ENCODE measurements around the gene SMAD7. TPM values are rescaled to one million over a fixed set of nuclear protein-coding genes. Genes with fewer than 3 reads are reported as not detected.
A peak's percentile ranks its signal among the peaks of the same experiment; 100 is the strongest.

Gene SMAD7
- total and polyA plus RNA-seq, 7 experiments from 2014 or later = 5.3 to 79.4 (median 21.4) TPM

DNA sequence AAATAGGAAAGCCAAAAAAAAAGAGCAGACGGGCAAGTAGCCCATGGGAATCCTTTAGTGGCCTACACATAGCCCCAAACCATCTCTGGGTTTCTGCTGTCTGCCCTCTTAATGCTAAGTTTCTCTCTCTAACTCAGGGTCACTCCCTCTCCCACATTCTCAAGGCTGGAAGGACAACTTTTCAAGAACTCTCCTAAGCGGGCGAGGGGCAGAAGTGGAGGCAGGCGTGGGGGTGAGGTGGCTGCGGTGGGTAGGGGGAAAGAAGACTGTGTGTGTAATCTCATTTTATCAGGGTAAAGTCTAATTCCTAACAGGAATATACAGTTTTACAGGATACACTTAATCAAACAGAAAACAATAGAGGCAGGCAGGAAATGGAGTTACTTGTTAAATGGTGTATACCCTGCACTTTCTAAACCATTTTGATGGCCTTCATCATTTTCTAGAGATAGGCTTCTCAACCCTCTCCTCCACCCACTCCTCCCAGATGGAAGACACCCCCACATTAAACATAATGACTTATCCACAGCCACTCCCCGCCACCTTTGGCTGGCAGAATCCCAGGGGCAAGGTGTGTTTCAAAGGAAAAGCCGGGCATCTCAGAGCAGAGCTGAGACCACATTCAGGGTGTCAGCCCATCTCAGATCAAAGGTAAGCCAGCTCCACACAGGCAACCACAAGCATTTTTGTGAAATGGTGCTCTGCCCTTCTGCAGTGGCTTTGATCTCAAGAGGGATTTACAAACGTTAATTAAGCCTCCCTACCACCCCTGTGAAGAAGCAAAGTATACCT is 6.8 kb downstream of the SMAD7 start:
- Mint-ChIP-seq H3K4me1 (peaks cover 68 to 95% (median 91%) of the 10 kb centered on the region in 7 donors), H3K4me3 (peak overlapping the region; percentile 40 to 87 (median 70)), H3K9me3 (no peaks in the 10 kb centered on the region), H3K27ac (peak overlapping the region; percentile 3 to 98 (median 66)), H3K27me3 (no peaks in the 10 kb centered on the region), H3K36me3 (peaks cover 0 to 71% (median 5%) of the 10 kb centered on the region in 5 donors)
- intact Hi-C loops (cut with micrococcal nuclease) = loop anchor here (5.0 to 10.0 kb wide), 5 partner anchors 267 to 1341 kb away; partner anchors contain the start of genes ACAA2 (in 2 of the 2), CXXC1 (in 1 of the 2) and MBD1 (in 1 of the 2)
- no peak for ATAC-seq
- CTCF ChIA-PET = interaction anchor here (0.6 kb wide), 1 partner anchor 9 kb away, joined by 3 read pairs; no protein-coding TSS in a partner anchor
- Histone ChIP-seq H3K27ac (ENCODE audit: low read depth, low read length) (no peak overlapping the region), H3K36me3 (ENCODE audit: control insufficient read depth in 2 of 3, insufficient read depth in 3 of 3, low read length in 3 of 3) (no peaks in the 10 kb centered on the region), H3K27me3 (ENCODE audit: control insufficient read depth in 2 of 2, insufficient read depth in 2 of 2, low read length in 2 of 2) (no peaks in the 10 kb centered on the region), H3K4me3 (ENCODE audit: low read length) (peak overlapping the region; percentile 6), H3K4me1 (ENCODE audit: control insufficient read depth in 2 of 2, insufficient read depth in 2 of 2, low read length in 2 of 2) (peaks cover 82 to 90% of the 10 kb centered on the region in 2 donors), H3K9me3 (ENCODE audit: control insufficient read depth in 2 of 3, low read length in 3 of 3) (no peaks in the 10 kb centered on the region)
- POLR2A ChIA-PET = interaction anchor here (0.9 kb wide), 1 partner anchor 543 kb away, joined by 3 read pairs; the partner anchor contains the start of gene C18orf32
- peak in 4 of 9 donors; percentile 24 to 38 (median 32) for DNase-seq

DNA sequence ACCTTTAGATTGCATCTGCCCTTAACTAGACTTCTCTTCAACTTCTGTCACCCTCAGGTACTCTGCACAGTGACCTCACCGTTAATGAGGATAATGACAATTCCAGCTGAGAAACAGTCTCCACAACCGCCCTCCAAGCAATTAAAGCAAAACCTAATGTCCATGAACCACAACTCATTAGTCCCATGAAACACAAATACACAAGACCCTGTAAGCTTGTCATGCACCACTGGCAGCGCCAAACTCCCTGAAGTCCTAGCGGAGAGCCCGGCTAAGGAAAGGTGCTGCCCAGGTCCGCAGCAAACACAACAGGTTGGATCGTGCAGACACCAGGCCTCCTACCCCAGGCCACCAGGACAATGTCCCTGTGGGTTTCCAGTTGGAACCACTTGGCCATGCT is 7.4 kb downstream of the SMAD7 start:
- no peak overlapping the region for H3K4me3 ChIP-seq (ENCODE audit: low read length)
- intact Hi-C loops (cut with micrococcal nuclease) = loop anchor here (5.0 to 10.0 kb wide), 5 partner anchors 266 to 1341 kb away; partner anchors contain the start of genes ACAA2 (in 2 of the 2), CXXC1 (in 1 of the 2) and MBD1 (in 1 of the 2)
- CTCF ChIA-PET = interaction anchor here (0.6 kb wide), 1 partner anchor 9 kb away, joined by 3 read pairs; no protein-coding TSS in a partner anchor

DNA sequence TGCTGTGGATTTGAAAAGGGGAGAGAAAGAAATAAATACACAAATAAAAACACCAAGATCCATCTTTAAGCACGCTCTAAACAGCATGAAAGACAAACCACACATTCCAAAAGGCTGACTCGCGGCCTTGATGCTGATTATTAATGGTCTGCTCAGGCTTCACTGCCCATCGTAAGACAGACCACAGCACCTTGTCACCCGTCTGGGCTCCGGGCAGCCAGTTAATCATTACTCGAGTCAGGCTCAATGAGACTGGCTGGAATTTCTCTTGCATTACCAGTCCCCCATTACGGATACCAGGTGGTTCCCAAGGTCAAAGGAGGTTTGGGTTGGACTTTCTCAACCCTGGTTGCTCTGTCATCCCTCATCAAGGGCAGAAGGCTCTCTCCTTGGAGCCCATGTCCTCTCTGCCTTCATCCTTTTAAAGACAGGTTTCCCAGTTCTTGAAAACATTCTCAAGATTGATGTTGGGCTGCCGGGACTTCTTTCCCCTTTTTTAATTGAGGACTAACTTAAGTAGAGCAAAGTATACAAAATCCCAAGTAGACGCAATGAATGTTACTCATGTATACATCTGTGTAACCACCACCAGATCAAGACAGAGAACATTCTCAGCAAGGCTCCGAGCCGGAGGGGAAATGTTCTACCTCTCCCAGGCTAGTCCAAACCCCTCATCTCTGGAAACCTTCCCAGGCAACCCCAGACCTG is 8.1 kb downstream of the SMAD7 start:
- ATAC-seq (no peak), DNase-seq (no peak)
- peaks cover 63 to 100% (median 98%) of the 10 kb centered on the region in 7 donors for H3K4me1 Mint-ChIP-seq
- Histone ChIP-seq H3K27me3 (ENCODE audit: control insufficient read depth in 2 of 2, insufficient read depth in 2 of 2, low read length in 2 of 2) (no peaks in the 10 kb centered on the region), H3K27ac (ENCODE audit: low read depth, low read length) (no peak overlapping the region), H3K4me3 (ENCODE audit: low read length) (no peak overlapping the region), H3K4me1 (ENCODE audit: control insufficient read depth in 2 of 2, insufficient read depth in 2 of 2, low read length in 2 of 2) (peaks cover 80 to 95% of the 10 kb centered on the region in 2 donors), H3K36me3 (ENCODE audit: control insufficient read depth in 2 of 3, insufficient read depth in 3 of 3, low read length in 3 of 3) (no peaks in the 10 kb centered on the region), H3K9me3 (ENCODE audit: control insufficient read depth in 2 of 3, low read length in 3 of 3) (no peaks in the 10 kb centered on the region)
- ChIA-PET CTCF (no interaction called here), POLR2A (interaction anchor here (0.5 to 3.0 kb wide), 3 partner anchors 10 to 1338 kb away, joined by 3 to 41 read pairs (median 28); partner anchors contain the start of gene SMAD7)
- peaks cover 0 to 72% (median 5%) of the 10 kb centered on the region in 5 donors for H3K36me3 Mint-ChIP-seq
- intact Hi-C loops (cut with micrococcal nuclease) = loop anchor here (5.0 to 10.0 kb wide), 5 partner anchors 265 to 1342 kb away; partner anchors contain the start of genes ACAA2 (in 2 of the 2), CXXC1 (in 1 of the 2) and MBD1 (in 1 of the 2)
- H3K4me3 Mint-ChIP-seq = peak overlapping the region; percentile 20 to 88 (median 78)
- H3K9me3 Mint-ChIP-seq = no peaks in the 10 kb centered on the region
- H3K27me3 Mint-ChIP-seq = no peaks in the 10 kb centered on the region
- peak overlapping the region; percentile 53 to 98 (median 80) for H3K27ac Mint-ChIP-seq

More for the DNA sequence above, 7.4 kb downstream of the SMAD7 start:
- Mint-ChIP-seq H3K4me1 (peaks cover 68 to 100% (median 97%) of the 10 kb centered on the region in 7 donors), H3K9me3 (no peaks in the 10 kb centered on the region), H3K27me3 (no peaks in the 10 kb centered on the region), H3K27ac (peak overlapping the region; percentile 3 to 98 (median 53)), H3K36me3 (peaks cover 0 to 72% (median 5%) of the 10 kb centered on the region in 5 donors), H3K4me3 (peak overlapping the region in 9 of 10 donors; percentile 29 to 87 (median 70))
- no peaks in the 10 kb centered on the region for H3K36me3 ChIP-seq (ENCODE audit: control insufficient read depth in 2 of 3, insufficient read depth in 3 of 3, low read length in 3 of 3)
- DNase-seq (no peak), ATAC-seq (no peak)
- H3K9me3 ChIP-seq (ENCODE audit: control insufficient read depth in 2 of 3, low read length in 3 of 3) = no peaks in the 10 kb centered on the region
- POLR2A ChIA-PET = no interaction called here
- H3K27ac ChIP-seq (ENCODE audit: low read depth, low read length) = no peak overlapping the region
- H3K27me3 ChIP-seq (ENCODE audit: control insufficient read depth in 2 of 2, insufficient read depth in 2 of 2, low read length in 2 of 2) = no peaks in the 10 kb centered on the region
- peaks cover 86 to 95% of the 10 kb centered on the region in 2 donors for H3K4me1 ChIP-seq (ENCODE audit: control insufficient read depth in 2 of 2, insufficient read depth in 2 of 2, low read length in 2 of 2)

DNA sequence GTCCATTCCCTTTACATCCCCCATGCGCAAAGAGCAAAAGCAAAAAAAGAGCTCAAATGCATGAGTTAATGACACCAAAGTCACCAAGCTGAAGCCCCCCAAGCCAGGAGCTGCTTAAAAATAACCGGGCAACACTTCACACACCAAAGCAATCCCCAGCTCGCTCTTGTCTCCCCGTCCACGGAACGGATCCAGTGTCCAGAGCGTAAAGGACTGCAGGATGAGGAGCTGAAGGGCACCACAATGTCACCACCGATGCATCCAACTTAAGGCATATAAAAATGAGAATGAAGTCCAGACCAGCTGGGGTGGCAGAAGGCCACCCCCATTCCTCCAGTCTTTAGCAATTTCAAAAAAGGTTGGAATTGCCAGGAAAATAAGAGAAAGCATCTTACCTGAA is 8.7 kb downstream of the SMAD7 start:
- no peaks in the 10 kb centered on the region for H3K9me3 ChIP-seq (ENCODE audit: control insufficient read depth in 2 of 3, low read length in 3 of 3)
- H3K4me1 ChIP-seq (ENCODE audit: control insufficient read depth in 2 of 2, insufficient read depth in 2 of 2, low read length in 2 of 2) = peaks cover 74 to 95% of the 10 kb centered on the region in 2 donors
- peaks cover 0 to 68% (median 5%) of the 10 kb centered on the region in 5 donors for H3K36me3 Mint-ChIP-seq
- intact Hi-C loops (cut with micrococcal nuclease) = loop anchor here (5.0 to 10.0 kb wide), 5 partner anchors 265 to 1343 kb away; partner anchors contain the start of genes ACAA2 (in 2 of the 2), CXXC1 (in 1 of the 2) and MBD1 (in 1 of the 2)
- no peaks in the 10 kb centered on the region for H3K27me3 Mint-ChIP-seq
- no peaks in the 10 kb centered on the region for H3K36me3 ChIP-seq (ENCODE audit: control insufficient read depth in 2 of 3, insufficient read depth in 3 of 3, low read length in 3 of 3)
- H3K27me3 ChIP-seq (ENCODE audit: control insufficient read depth in 2 of 2, insufficient read depth in 2 of 2, low read length in 2 of 2) = no peaks in the 10 kb centered on the region
- H3K4me1 Mint-ChIP-seq = peaks cover 62 to 100% (median 99%) of the 10 kb centered on the region in 7 donors
- CTCF ChIA-PET = no interaction called here
- H3K4me3 Mint-ChIP-seq = peak overlapping the region; percentile 20 to 94 (median 86)
- DNase-seq (no peak), ATAC-seq (no peak)
- H3K9me3 Mint-ChIP-seq = no peaks in the 10 kb centered on the region
- no peak overlapping the region for H3K27ac ChIP-seq (ENCODE audit: low read depth, low read length)
- peak overlapping the region; percentile 11 for H3K4me3 ChIP-seq (ENCODE audit: low read length)
- POLR2A ChIA-PET = interaction anchor here (0.5 to 3.0 kb wide), 5 partner anchors 10 to 1339 kb away, joined by 3 to 41 read pairs (median 7); partner anchors contain the start of gene SMAD7
- peak overlapping the region in 8 of 9 donors; percentile 80 to 98 (median 94) for H3K27ac Mint-ChIP-seq

DNA sequence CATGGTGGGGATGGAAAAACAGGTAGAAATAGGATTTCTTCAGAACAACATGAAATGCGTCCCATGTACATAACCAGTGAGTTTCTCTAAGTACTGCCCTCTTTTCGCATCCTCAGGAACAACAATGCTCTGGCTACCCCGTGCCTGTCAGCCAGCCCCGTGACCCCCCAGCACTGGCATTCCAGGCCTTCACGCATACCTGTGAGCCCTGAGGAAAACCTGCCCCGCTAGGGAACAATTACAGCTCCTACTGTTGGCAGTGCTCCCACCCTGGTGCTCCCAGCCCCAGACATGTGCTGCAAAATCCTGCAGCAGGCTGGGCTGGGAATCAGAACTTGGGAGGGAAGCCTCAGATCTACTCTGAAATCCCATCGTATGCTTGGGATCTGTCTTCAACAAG is 9.1 kb downstream of the SMAD7 start:
- ChIA-PET POLR2A (interaction anchor here (0.9 to 3.0 kb wide), 6 partner anchors 8 to 109 kb away, joined by 3 to 41 read pairs (median 10); partner anchors contain the start of gene SMAD7), CTCF (interaction anchor here (0.7 to 1.0 kb wide), 2 partner anchors 11 to 33 kb away, joined by 3 to 4 read pairs; no protein-coding TSS in a partner anchor)
- Mint-ChIP-seq H3K9me3 (no peaks in the 10 kb centered on the region), H3K36me3 (peaks cover 0 to 68% (median 5%) of the 10 kb centered on the region in 5 donors), H3K27ac (peak overlapping the region; percentile 80 to 98 (median 93)), H3K4me1 (peaks cover 58 to 100% (median 96%) of the 10 kb centered on the region in 7 donors), H3K4me3 (peak overlapping the region; percentile 78 to 94 (median 86)), H3K27me3 (no peaks in the 10 kb centered on the region)
- H3K27ac ChIP-seq (ENCODE audit: low read depth, low read length) = peak overlapping the region; percentile 49
- peak overlapping the region; percentile 36 for H3K4me3 ChIP-seq (ENCODE audit: low read length)
- H3K36me3 ChIP-seq (ENCODE audit: control insufficient read depth in 2 of 3, insufficient read depth in 3 of 3, low read length in 3 of 3) = no peaks in the 10 kb centered on the region
- intact Hi-C loops (cut with micrococcal nuclease) = loop anchor here (1.0 to 10.0 kb wide), 10 partner anchors 8 to 1343 kb away; partner anchors contain the start of genes ACAA2 (in 2 of the 2), CXXC1 (in 1 of the 2) and MBD1 (in 1 of the 2)
- no peaks in the 10 kb centered on the region for H3K9me3 ChIP-seq (ENCODE audit: control insufficient read depth in 2 of 3, low read length in 3 of 3)
- H3K4me1 ChIP-seq (ENCODE audit: control insufficient read depth in 2 of 2, insufficient read depth in 2 of 2, low read length in 2 of 2) = peaks cover 70 to 92% of the 10 kb centered on the region in 2 donors
- ATAC-seq = no peak
- DNase-seq = no peak
- no peaks in the 10 kb centered on the region for H3K27me3 ChIP-seq (ENCODE audit: control insufficient read depth in 2 of 2, insufficient read depth in 2 of 2, low read length in 2 of 2)

Measured in naive thymus-derived CD4-positive, alpha-beta T cell (primary cell).